ENCODE results near the gene DUSP22.

The DUSP22 gene

GRCh38 chr6:386688-387266, 94.5 kb downstream of the DUSP22 start:
- no peak overlapping the region for H4K12ac ChIP-seq (ENCODE audit: low read depth, low read length)
- H3K4ac ChIP-seq (ENCODE audit: low read depth, low read length) = no peak overlapping the region
- H3K79me2 ChIP-seq (ENCODE audit: control insufficient read depth, insufficient read depth, low read length, poor library complexity) = no peaks in the 10 kb centered on the region
- H3K27ac ChIP-seq (ENCODE audit: low read depth, low read length) = no peak overlapping the region
- no peak overlapping the region for H3K23ac ChIP-seq (ENCODE audit: low read length)
- no peak overlapping the region for H3K18ac ChIP-seq (ENCODE audit: low read length)
- peaks cover 19% of the 10 kb centered on the region for H3K27me3 ChIP-seq (ENCODE audit: insufficient read depth, low read length)
- H2BK12ac ChIP-seq (ENCODE audit: low read length) = no peak overlapping the region
- peaks cover 2 to 5% of the 10 kb centered on the region in 2 experiments for H3K4me1 ChIP-seq (ENCODE audit: control insufficient read depth in 1 of 2, insufficient read depth in 2 of 2, low read length in 2 of 2)
- H3K9me3 ChIP-seq (ENCODE audit: insufficient read depth, low read depth, low read length) = peaks cover 9% of the 10 kb centered on the region
- no peak overlapping the region for H3K9ac ChIP-seq (ENCODE audit: low read length)
- no peak overlapping the region for H3K4me2 ChIP-seq (ENCODE audit: low read length)
- H2AK5ac ChIP-seq (ENCODE audit: low read length) = no peak overlapping the region
- no peaks in the 10 kb centered on the region for H3K79me1 ChIP-seq (ENCODE audit: low read length)
- no peak overlapping the region for H4K8ac ChIP-seq (ENCODE audit: low read depth, low read length)
- no peaks in the 10 kb centered on the region for H3K36me3 ChIP-seq (ENCODE audit: control insufficient read depth in 1 of 2, insufficient read depth in 2 of 2, low read length in 2 of 2)
- H2BK5ac ChIP-seq (ENCODE audit: low read depth, low read length, poor library complexity) = no peak overlapping the region
- H4K91ac ChIP-seq (ENCODE audit: low read depth, low read length) = no peak overlapping the region
- no peak overlapping the region for H3K4me3 ChIP-seq (ENCODE audit: low read depth, low read length)
- H2BK120ac ChIP-seq (ENCODE audit: insufficient read depth, low read length, poor library complexity) = no peak overlapping the region
- no peak overlapping the region for H2AFZ ChIP-seq (ENCODE audit: insufficient read depth, low read length, poor library complexity)
- H3K14ac ChIP-seq (ENCODE audit: low read length) = no peak overlapping the region
- no CpG with 5 or more reads among the region's 18 CpGs for WGBS (ENCODE audit: extremely low coverage, insufficient coverage, insufficient read length)
- no peak for DNase-seq

DNA sequence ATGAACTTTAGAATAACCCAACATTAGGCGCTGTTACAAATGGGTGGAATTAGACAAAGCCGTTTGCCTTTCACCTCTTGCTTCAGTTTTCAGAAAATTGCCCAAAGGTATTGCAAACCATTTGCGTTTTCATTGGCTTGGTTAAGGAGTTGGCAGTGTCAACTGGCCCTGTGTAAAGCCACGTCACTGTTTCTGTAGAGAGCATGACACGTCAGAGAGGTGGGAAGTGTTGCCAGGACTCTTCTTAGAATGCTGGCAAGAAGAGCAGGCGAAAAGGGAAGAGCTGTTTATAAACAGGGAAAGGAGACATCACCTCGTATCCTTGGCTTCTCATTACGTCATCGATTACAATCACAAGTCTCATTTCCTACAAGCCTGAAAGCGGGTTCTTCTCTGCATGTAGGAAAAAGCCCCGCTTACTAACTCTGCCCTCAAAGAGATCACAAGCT, 95.0 kb downstream of the DUSP22 start:
- Histone ChIP-seq H3K23ac (ENCODE audit: low read length) (no peak overlapping the region), H3K14ac (ENCODE audit: low read length) (no peak overlapping the region), H4K91ac (ENCODE audit: low read depth, low read length) (no peak overlapping the region), H3K4me2 (ENCODE audit: low read length) (no peak overlapping the region), H2AFZ (ENCODE audit: insufficient read depth, low read length, poor library complexity) (no peak overlapping the region), H3K4ac (ENCODE audit: low read depth, low read length) (no peak overlapping the region), H2BK12ac (ENCODE audit: low read length) (no peak overlapping the region), H3K4me1 (ENCODE audit: control insufficient read depth in 1 of 2, insufficient read depth in 2 of 2, low read length in 2 of 2) (peaks cover 8 to 10% of the 10 kb centered on the region in 2 experiments), H2AK5ac (ENCODE audit: low read length) (no peak overlapping the region), H3K27ac (ENCODE audit: low read depth, low read length) (no peak overlapping the region), H3K79me2 (ENCODE audit: control insufficient read depth, insufficient read depth, low read length, poor library complexity) (no peaks in the 10 kb centered on the region), H3K18ac (ENCODE audit: low read length) (no peak overlapping the region), H3K4me3 (ENCODE audit: low read depth, low read length) (no peak overlapping the region), H3K9me3 (ENCODE audit: insufficient read depth, low read depth, low read length) (peaks cover 6% of the 10 kb centered on the region), H3K9ac (ENCODE audit: low read length) (no peak overlapping the region), H3K79me1 (ENCODE audit: low read length) (no peaks in the 10 kb centered on the region), H4K12ac (ENCODE audit: low read depth, low read length) (no peak overlapping the region), H3K27me3 (ENCODE audit: insufficient read depth, low read length) (peaks cover 24% of the 10 kb centered on the region), H2BK5ac (ENCODE audit: low read depth, low read length, poor library complexity) (no peak overlapping the region), H4K8ac (ENCODE audit: low read depth, low read length) (no peak overlapping the region), H2BK120ac (ENCODE audit: insufficient read depth, low read length, poor library complexity) (no peak overlapping the region), H3K36me3 (ENCODE audit: control insufficient read depth in 1 of 2, insufficient read depth in 2 of 2, low read length in 2 of 2) (no peaks in the 10 kb centered on the region)
- DNase-seq = no peak
- no CpG with 5 or more reads among the region's 11 CpGs for WGBS (ENCODE audit: extremely low coverage, insufficient coverage, insufficient read length)

DNA sequence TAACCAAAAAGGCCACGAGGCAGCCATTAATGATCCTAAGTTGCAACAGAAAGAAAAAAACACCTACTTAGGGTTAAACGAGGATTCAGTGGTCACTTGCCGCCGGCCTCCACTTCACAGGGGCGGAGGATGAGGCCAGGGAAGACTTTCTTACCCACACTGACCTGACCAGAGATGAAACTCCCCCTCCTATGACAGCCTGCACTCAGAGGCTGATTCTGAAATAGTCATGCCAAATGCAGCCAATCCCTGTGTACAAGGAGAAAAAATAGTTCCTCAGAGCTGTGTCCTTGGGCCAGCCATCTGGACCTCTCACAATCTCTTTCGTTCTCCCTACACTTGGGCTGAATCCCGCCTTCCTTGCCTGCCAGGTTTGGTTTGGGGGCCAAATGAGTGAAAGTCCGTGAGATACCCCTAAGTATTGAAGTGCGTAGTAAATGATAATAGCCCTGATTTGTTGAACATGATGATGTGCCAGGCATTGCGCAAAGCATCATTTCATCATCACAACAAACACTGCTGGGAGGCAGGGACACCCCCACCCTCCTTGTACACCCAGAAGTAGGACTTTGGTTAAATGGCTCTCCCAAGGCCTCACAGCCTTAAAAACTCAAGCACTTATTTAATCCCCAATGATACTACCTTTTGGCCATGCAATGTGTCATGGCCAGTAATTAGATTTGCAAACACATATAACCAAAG, 96.1 kb downstream of the DUSP22 start:
- Histone ChIP-seq H3K4me3 (ENCODE audit: low read depth, low read length) (no peak overlapping the region), H4K12ac (ENCODE audit: low read depth, low read length) (no peak overlapping the region), H3K23ac (ENCODE audit: low read length) (no peak overlapping the region), H3K27ac (ENCODE audit: low read depth, low read length) (no peak overlapping the region), H2BK5ac (ENCODE audit: low read depth, low read length, poor library complexity) (no peak overlapping the region), H2AK5ac (ENCODE audit: low read length) (no peak overlapping the region), H3K14ac (ENCODE audit: low read length) (no peak overlapping the region), H3K9ac (ENCODE audit: low read length) (no peak overlapping the region), H3K9me3 (ENCODE audit: insufficient read depth, low read depth, low read length) (peaks cover 6% of the 10 kb centered on the region), H3K79me2 (ENCODE audit: control insufficient read depth, insufficient read depth, low read length, poor library complexity) (no peaks in the 10 kb centered on the region), H3K79me1 (ENCODE audit: low read length) (no peaks in the 10 kb centered on the region), H4K8ac (ENCODE audit: low read depth, low read length) (no peak overlapping the region), H3K27me3 (ENCODE audit: insufficient read depth, low read length) (peaks cover 35% of the 10 kb centered on the region), H3K4me1 (ENCODE audit: control insufficient read depth in 1 of 2, insufficient read depth in 2 of 2, low read length in 2 of 2) (peaks cover 17 to 20% of the 10 kb centered on the region in 2 experiments), H2BK12ac (ENCODE audit: low read length) (no peak overlapping the region), H3K4ac (ENCODE audit: low read depth, low read length) (no peak overlapping the region), H3K18ac (ENCODE audit: low read length) (no peak overlapping the region), H3K36me3 (ENCODE audit: control insufficient read depth in 1 of 2, insufficient read depth in 2 of 2, low read length in 2 of 2) (no peaks in the 10 kb centered on the region), H2BK120ac (ENCODE audit: insufficient read depth, low read length, poor library complexity) (no peak overlapping the region), H3K4me2 (ENCODE audit: low read length) (no peak overlapping the region), H2AFZ (ENCODE audit: insufficient read depth, low read length, poor library complexity) (no peak overlapping the region), H4K91ac (ENCODE audit: low read depth, low read length) (no peak overlapping the region)
- WGBS (ENCODE audit: extremely low coverage, insufficient coverage, insufficient read length) = no CpG with 5 or more reads among the region's 10 CpGs
- DNase-seq = no peak

GRCh38 chr6:389143-389542, 96.9 kb downstream of the DUSP22 start:
- Histone ChIP-seq H3K79me2 (ENCODE audit: control insufficient read depth, insufficient read depth, low read length, poor library complexity) (no peaks in the 10 kb centered on the region), H3K27me3 (ENCODE audit: insufficient read depth, low read length) (peaks cover 41% of the 10 kb centered on the region), H2BK120ac (ENCODE audit: insufficient read depth, low read length, poor library complexity) (no peak overlapping the region), H3K4me2 (ENCODE audit: low read length) (no peak overlapping the region), H2AFZ (ENCODE audit: insufficient read depth, low read length, poor library complexity) (no peak overlapping the region), H3K27ac (ENCODE audit: low read depth, low read length) (no peak overlapping the region), H2BK5ac (ENCODE audit: low read depth, low read length, poor library complexity) (no peak overlapping the region), H3K18ac (ENCODE audit: low read length) (no peak overlapping the region), H2BK12ac (ENCODE audit: low read length) (no peak overlapping the region), H4K12ac (ENCODE audit: low read depth, low read length) (no peak overlapping the region), H3K14ac (ENCODE audit: low read length) (no peak overlapping the region), H3K79me1 (ENCODE audit: low read length) (no peaks in the 10 kb centered on the region), H3K4me1 (ENCODE audit: control insufficient read depth in 1 of 2, insufficient read depth in 2 of 2, low read length in 2 of 2) (peaks cover 24 to 27% of the 10 kb centered on the region in 2 experiments), H3K4me3 (ENCODE audit: low read depth, low read length) (no peak overlapping the region), H3K4ac (ENCODE audit: low read depth, low read length) (no peak overlapping the region), H4K91ac (ENCODE audit: low read depth, low read length) (no peak overlapping the region), H4K8ac (ENCODE audit: low read depth, low read length) (no peak overlapping the region), H3K36me3 (ENCODE audit: control insufficient read depth in 1 of 2, insufficient read depth in 2 of 2, low read length in 2 of 2) (no peaks in the 10 kb centered on the region), H3K9me3 (ENCODE audit: insufficient read depth, low read depth, low read length) (peaks cover 6% of the 10 kb centered on the region), H3K23ac (ENCODE audit: low read length) (no peak overlapping the region), H3K9ac (ENCODE audit: low read length) (no peak overlapping the region), H2AK5ac (ENCODE audit: low read length) (no peak overlapping the region)
- DNase-seq = no peak
- WGBS (ENCODE audit: extremely low coverage, insufficient coverage, insufficient read length) = no CpG with 5 or more reads among the region's 7 CpGs
